IMR-90 (cell line): Measurements from ENCODE around the gene SLC51A.

Experiments used
- CTCF ChIP-seq: conservative IDR thresholded peaks from 2 replicates; pipeline ENCODE4 v1.5.1; 2012; ENCODE audit warnings: mild to moderate bottlenecking, low read depth, low read length, improper control_type of control experiment
- MAFK ChIP-seq: IDR thresholded peaks from 2 replicates; pipeline ENCODE4 v1.6.1; 2012; ENCODE audit warnings: low read depth, low read length, improper control_type of control experiment
- NFE2L2 ChIP-seq: fragments of 150-350 bp; IDR thresholded peaks from 2 replicates; pipeline ENCODE4 v1.6.1; 2016; ENCODE audit warnings: low read depth, mild to moderate bottlenecking, low read length
- POLR2A ChIP-seq: IDR thresholded peaks from 2 replicates; pipeline ENCODE4 v1.6.1; 2012; ENCODE audit warnings: mild to moderate bottlenecking, low read depth, low read length
- RFX5 ChIP-seq: IDR thresholded peaks from 2 replicates; pipeline ENCODE4 v1.8.0; 2012; ENCODE audit warnings: low read depth, mild to moderate bottlenecking, low read length, moderate library complexity
- USF2 ChIP-seq: fragments of 150-350 bp; IDR thresholded peaks from 2 replicates; pipeline ENCODE4 v1.6.1; 2017; ENCODE audit warnings: mild to moderate bottlenecking, antibody characterized with exemption, low read length, low read depth

- TF ChIP-seq RFX5, result no peak
- TF ChIP-seq NFE2L2, result no peak
- TF ChIP-seq CTCF, result no peak
- no peak for TF ChIP-seq POLR2A
- TF ChIP-seq MAFK, result no peak
- TF ChIP-seq USF2, result no peak
Observed at GRCh38 chr3:196193736-196194541, 22.4 kb upstream of the SLC51A start.
